Liver (tissue), 3 donors: Measurements from ENCODE around the gene FER1L5.

Experiments used
- CTCF ChIP-seq: fragments of 150-350 bp; IDR thresholded peaks from 2 replicates; pipeline ENCODE4 v1.5.1; 2017; ENCODE audit warnings: improper control_type of control experiment, low read depth, low read length; ENCODE audit not compliant: missing input control
- EGR1 ChIP-seq, 2 donors: IDR thresholded peaks; 2 replicates each; pipeline ENCODE4 v1.6.1; 2016 to 2018; ENCODE audit warnings: antibody characterized with exemption in 2 of 2, low read depth in 2 of 2
- GABPA ChIP-seq, 2 donors: IDR thresholded peaks in 1 of 2; conservative IDR thresholded peaks in 1 of 2; 2 replicates each; pipeline ENCODE4 v1.6.1; 2016; ENCODE audit warnings: antibody characterized with exemption in 2 of 2, mild to moderate bottlenecking in 1 of 2, moderate library complexity in 1 of 2
- HNF4G ChIP-seq: IDR thresholded peaks from 2 replicates; pipeline ENCODE4 v1.6.1; 2016; ENCODE audit warnings: antibody characterized with exemption
- JUND ChIP-seq, 2 donors: IDR thresholded peaks; 2 replicates each; pipeline ENCODE4 v1.6.1; 2016; ENCODE audit warnings: antibody characterized with exemption in 2 of 2
- REST ChIP-seq: IDR thresholded peaks from 2 replicates; pipeline ENCODE4 v1.6.1; 2016; ENCODE audit warnings: antibody characterized with exemption, mild to moderate bottlenecking
- RXRA ChIP-seq, 2 donors: IDR thresholded peaks; 2 replicates each; pipeline ENCODE4 v1.6.1; 2017 to 2018; ENCODE audit warnings: antibody characterized with exemption in 2 of 2, mild to moderate bottlenecking in 1 of 2
- TAF1 ChIP-seq: conservative IDR thresholded peaks from 2 replicates; pipeline ENCODE4 v1.6.1; 2016; ENCODE audit warnings: antibody characterized with exemption, mild to moderate bottlenecking
- donor health status: healthy.
- donor health status: healthy.

GRCh38 chr2:96637385-96638143 is 5.0 kb upstream of the FER1L5 start:
- TF ChIP-seq CTCF, result no peak
- TF ChIP-seq JUND (IDR thresholded peaks at IDR 0.05), result no peak
- no peak for TF ChIP-seq GABPA (IDR thresholded peaks at IDR 0.05 in 1 of 2, conservative IDR thresholded peaks at IDR 0.05 in 1 of 2)
- no peak for TF ChIP-seq HNF4G
- TF ChIP-seq REST, result peak; percentile 13
- TF ChIP-seq RXRA (IDR thresholded peaks at IDR 0.05), result peak in 1 of 2 donors; percentile 48
- TF ChIP-seq EGR1 (IDR thresholded peaks at IDR 0.05; ENCODE audit: low read depth in 2 of 2), result no peak
- TF ChIP-seq TAF1, result peak; percentile 32
